Bladder microvascular endothelial cell (primary cell): ENCODE data around the gene HNF4A. TPM values are rescaled to one million over a fixed set of nuclear protein-coding genes. Genes with fewer than 3 reads are reported as not detected.

Experiments
- total RNA-seq: library from RNA; depleted of rRNA; stranded (reverse); fragments of >200 nt; gene quantifications from 2 replicates; pipeline ENCODE4 v1.2.3, GENCODE V29; 2014

HNF4A gene
- under 0.01 TPM in 1 of 2 replicates, not detected in the other for total RNA-seq

GRCh38 chr20:44355498-44356352 lies at the start of gene HNF4A:
HNF4A (plus strand) TSS chr20:44355699; CDS start chr20:44355805, 106 bp downstream.

GRCh38 chr20:44310664-44311639 lies 44.5 kb upstream of the HNF4A start, which contains the start of gene FITM2:
FITM2 (minus strand) TSS chr20:44311202; CDS start chr20:44311148, 54 bp downstream.

DNA sequence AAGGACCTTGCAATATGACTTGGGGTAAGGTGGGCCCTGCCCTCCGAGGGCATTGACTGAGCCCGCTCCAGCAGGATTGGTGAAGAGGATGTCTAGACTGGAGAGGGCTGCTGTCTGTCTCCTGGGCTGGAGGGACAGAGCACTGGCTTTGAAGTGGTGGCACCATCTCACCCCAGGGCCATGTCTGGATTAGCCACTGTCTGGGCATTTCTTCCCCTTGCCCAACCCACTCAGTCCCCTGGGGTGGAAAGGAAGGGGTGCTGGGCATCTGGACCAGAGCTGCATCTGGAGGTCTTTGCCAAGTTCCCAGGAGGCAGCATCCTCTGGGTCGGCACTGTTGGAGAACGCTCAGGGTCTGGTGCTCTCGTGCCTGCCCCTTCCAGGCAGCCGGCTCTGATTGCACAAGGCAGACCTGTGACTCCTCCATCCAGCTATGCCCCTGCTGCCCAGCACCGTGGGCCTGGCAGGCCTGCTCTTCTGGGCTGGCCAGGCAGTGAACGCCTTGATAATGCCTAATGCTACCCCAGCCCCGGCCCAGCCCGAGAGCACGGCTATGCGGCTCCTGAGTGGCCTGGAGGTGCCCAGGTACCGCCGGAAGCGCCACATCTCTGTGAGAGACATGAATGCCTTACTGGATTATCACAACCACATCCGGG lies 18.6 kb upstream of the HNF4A start, which contains the start of gene R3HDML:
TSS of gene R3HDML (plus strand) at position 319 of the 656 bp plus-strand sequence. CDS start at position 434, 115 bp downstream.

DNA sequence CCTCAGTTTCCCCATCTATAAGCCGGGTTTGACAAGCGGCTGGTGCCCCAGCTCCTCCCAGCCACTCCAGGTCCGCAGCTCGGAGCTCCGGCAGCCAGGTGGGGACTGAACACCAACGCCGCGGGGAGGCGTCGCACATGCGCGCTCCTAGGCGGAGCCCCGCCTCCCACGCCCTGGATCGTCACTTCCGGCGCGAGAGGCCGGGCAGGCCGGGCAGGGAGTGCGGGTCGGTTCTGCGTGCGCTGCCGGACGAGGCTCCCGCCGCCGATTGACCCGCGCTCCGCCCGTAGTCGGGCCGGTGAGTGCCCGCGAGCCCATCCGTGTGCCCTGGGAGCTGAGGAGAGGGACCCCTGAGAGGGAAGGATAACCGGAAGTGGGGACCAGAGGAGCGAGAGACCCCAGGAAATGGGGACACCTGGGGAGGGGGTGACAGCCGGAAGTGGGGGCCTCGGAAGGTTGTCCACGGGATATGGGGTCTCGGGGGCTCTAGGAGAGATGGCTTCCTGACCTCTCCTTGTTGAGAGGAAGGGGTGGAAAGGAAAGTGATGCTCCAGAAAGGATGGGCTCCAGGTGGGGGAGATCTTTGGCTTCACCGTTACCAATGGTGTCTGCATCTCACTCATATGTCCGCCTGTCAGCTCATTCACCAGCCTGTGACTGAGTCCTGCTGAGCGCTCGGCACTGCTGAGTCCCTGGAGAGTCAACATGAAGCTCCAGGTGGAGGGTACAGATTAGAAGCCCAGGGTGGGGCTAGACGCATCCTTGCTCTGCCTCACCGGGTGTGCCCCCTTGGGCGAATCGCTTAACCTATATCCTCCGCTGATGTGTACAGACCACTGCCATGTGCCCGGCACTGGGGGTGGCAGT lies 120.4 kb downstream of the HNF4A start, which contains the start of gene TTPAL:
TSS of gene TTPAL (plus strand) at position 181 of the 867 bp plus-strand sequence. CDS start 4,126 bp downstream, outside the sequence.

Other genes with a start within 250 kb of the HNF4A start
- gene JPH2, start 168.5 kb upstream of the HNF4A start, total RNA-seq: 0.16 and 0.63 TPM in 2 replicates
- 33.0 and 37.6 TPM in 2 replicates for gene OSER1, start 144.9 kb upstream of the HNF4A start, total RNA-seq
- gene GDAP1L1, start 108.4 kb upstream of the HNF4A start, total RNA-seq: not detected in 2 replicates
- 4.9 and 9.0 TPM in 2 replicates for gene FITM2, start 44.5 kb upstream of the HNF4A start, total RNA-seq
- not detected in 2 replicates for gene R3HDML, start 18.7 kb upstream of the HNF4A start, total RNA-seq
- gene TTPAL, start 120.2 kb downstream of the HNF4A start, total RNA-seq: 1.6 and 4.9 TPM in 2 replicates
- 96.7 and 97.1 TPM in 2 replicates for gene SERINC3, start 166.4 kb downstream of the HNF4A start, total RNA-seq
- gene PKIG, start 226.9 kb downstream of the HNF4A start, total RNA-seq: 128 and 172 TPM in 2 replicates